Measurements from ENCODE around the gene RERG. TPM values are rescaled to one million over a fixed set of nuclear protein-coding genes. Genes with fewer than 3 reads are reported as not detected.

Gene RERG
- total and polyA plus RNA-seq, 2 experiments from 2014 or later: 1.1 to 1.5 TPM

- TF ChIP-seq, protein P1, sequence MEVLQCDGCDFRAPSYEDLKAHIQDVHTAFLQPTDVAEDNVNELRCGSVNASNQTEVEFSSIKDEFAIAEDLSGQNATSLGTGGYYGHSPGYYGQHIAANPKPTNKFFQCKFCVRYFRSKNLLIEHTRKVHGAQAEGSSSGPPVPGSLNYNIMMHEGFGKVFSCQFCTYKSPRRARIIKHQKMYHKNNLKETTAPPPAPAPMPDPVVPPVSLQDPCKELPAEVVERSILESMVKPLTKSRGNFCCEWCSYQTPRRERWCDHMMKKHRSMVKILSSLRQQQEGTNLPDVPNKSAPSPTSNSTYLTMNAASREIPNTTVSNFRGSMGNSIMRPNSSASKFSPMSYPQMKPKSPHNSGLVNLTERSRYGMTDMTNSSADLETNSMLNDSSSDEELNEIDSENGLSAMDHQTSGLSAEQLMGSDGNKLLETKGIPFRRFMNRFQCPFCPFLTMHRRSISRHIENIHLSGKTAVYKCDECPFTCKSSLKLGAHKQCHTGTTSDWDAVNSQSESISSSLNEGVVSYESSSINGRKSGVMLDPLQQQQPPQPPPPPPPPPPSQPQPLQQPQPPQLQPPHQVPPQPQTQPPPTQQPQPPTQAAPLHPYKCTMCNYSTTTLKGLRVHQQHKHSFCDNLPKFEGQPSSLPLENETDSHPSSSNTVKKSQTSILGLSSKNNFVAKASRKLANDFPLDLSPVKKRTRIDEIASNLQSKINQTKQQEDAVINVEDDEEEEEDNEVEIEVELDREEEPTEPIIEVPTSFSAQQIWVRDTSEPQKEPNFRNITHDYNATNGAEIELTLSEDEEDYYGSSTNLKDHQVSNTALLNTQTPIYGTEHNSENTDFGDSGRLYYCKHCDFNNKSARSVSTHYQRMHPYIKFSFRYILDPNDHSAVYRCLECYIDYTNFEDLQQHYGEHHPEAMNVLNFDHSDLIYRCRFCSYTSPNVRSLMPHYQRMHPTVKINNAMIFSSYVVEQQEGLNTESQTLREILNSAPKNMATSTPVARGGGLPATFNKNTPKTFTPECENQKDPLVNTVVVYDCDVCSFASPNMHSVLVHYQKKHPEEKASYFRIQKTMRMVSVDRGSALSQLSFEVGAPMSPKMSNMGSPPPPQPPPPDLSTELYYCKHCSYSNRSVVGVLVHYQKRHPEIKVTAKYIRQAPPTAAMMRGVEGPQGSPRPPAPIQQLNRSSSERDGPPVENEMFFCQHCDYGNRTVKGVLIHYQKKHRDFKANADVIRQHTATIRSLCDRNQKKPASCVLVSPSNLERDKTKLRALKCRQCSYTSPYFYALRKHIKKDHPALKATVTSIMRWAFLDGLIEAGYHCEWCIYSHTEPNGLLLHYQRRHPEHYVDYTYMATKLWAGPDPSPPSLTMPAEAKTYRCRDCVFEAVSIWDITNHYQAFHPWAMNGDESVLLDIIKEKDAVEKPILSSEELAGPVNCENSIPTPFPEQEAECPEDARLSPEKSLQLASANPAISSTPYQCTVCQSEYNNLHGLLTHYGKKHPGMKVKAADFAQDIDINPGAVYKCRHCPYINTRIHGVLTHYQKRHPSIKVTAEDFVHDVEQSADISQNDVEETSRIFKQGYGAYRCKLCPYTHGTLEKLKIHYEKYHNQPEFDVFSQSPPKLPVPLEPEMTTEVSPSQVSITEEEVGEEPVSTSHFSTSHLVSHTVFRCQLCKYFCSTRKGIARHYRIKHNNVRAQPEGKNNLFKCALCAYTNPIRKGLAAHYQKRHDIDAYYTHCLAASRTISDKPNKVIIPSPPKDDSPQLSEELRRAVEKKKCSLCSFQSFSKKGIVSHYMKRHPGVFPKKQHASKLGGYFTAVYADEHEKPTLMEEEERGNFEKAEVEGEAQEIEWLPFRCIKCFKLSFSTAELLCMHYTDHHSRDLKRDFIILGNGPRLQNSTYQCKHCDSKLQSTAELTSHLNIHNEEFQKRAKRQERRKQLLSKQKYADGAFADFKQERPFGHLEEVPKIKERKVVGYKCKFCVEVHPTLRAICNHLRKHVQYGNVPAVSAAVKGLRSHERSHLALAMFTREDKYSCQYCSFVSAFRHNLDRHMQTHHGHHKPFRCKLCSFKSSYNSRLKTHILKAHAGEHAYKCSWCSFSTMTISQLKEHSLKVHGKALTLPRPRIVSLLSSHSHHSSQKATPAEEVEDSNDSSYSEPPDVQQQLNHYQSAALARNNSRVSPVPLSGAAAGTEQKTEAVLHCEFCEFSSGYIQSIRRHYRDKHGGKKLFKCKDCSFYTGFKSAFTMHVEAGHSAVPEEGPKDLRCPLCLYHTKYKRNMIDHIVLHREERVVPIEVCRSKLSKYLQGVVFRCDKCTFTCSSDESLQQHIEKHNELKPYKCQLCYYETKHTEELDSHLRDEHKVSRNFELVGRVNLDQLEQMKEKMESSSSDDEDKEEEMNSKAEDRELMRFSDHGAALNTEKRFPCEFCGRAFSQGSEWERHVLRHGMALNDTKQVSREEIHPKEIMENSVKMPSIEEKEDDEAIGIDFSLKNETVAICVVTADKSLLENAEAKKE (CRISPR knock-in tag; IDR thresholded peaks at IDR 0.05): no peak
- TF ChIP-seq ZNF331 (CRISPR knock-in tag; IDR thresholded peaks at IDR 0.05; ENCODE audit: low read depth) (no peak), EZH2phosphoT487 (IDR thresholded peaks at IDR 0.05; ENCODE audit: unreplicated experiment) (no peak)
These were observed 35.5 kb upstream of the RERG start (continued) for GRCh38 chr12:15256761-15257160.

- Mint-ChIP-seq H3K9me3 (no peaks in the 10 kb centered on the region), H3K27ac (no peak overlapping the region), H3K36me3 (ENCODE audit: low read depth) (no peaks in the 10 kb centered on the region), H3K27me3 (ENCODE audit: insufficient read depth, low read depth, poor library complexity) (no peaks in the 10 kb centered on the region), H3K4me3 (no peak overlapping the region), H3K4me1 (peaks cover 10% of the 10 kb centered on the region)
- H3F3A ChIP-seq (replicated peaks; ENCODE audit: low read depth): no peaks in the 10 kb centered on the region
- 0 out of 2 replicates have a peak overlapping the region, but pooled peaks have one; percentile 33 for H3K4me2 ChIP-seq
- H3K9me2 ChIP-seq (ENCODE audit: insufficient read depth): no peaks in the 10 kb centered on the region
- ATAC-seq (peak; percentile 70), DNase-seq (ENCODE audit: low spot score) (peak; percentile 48)
- H2AFZ ChIP-seq: no peak overlapping the region; the same call in 1 of the 2 replicates
- H3K4me3 ChIP-seq: no peak overlapping the region
- no peak overlapping the region for H3K27ac ChIP-seq (ENCODE audit: low read depth)
- no peaks in the 10 kb centered on the region; the same call in 1 of the 2 replicates for H3K4me1 ChIP-seq (ENCODE audit: insufficient read depth)
- no peaks in the 10 kb centered on the region for H3K79me2 ChIP-seq (replicated peaks; ENCODE audit: insufficient read depth)
- no peaks in the 10 kb centered on the region for H3K36me3 ChIP-seq (ENCODE audit: insufficient read depth)
- no peaks in the 10 kb centered on the region for H3K27me3 ChIP-seq (ENCODE audit: insufficient read depth)
- no peaks in the 10 kb centered on the region for H4K20me1 ChIP-seq (replicated peaks; ENCODE audit: insufficient read depth)
- TF ChIP-seq ETS1 (IDR thresholded peaks at IDR 0.05): no peak
- TF ChIP-seq CREB1 (CRISPR knock-in tag; IDR thresholded peaks at IDR 0.05; ENCODE audit: low read depth): no peak
- TF ChIP-seq, protein P2, sequence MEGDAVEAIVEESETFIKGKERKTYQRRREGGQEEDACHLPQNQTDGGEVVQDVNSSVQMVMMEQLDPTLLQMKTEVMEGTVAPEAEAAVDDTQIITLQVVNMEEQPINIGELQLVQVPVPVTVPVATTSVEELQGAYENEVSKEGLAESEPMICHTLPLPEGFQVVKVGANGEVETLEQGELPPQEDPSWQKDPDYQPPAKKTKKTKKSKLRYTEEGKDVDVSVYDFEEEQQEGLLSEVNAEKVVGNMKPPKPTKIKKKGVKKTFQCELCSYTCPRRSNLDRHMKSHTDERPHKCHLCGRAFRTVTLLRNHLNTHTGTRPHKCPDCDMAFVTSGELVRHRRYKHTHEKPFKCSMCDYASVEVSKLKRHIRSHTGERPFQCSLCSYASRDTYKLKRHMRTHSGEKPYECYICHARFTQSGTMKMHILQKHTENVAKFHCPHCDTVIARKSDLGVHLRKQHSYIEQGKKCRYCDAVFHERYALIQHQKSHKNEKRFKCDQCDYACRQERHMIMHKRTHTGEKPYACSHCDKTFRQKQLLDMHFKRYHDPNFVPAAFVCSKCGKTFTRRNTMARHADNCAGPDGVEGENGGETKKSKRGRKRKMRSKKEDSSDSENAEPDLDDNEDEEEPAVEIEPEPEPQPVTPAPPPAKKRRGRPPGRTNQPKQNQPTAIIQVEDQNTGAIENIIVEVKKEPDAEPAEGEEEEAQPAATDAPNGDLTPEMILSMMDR (conservative IDR thresholded peaks at IDR 0.05; ENCODE audit: low read depth in 2 of 2): no peak
- TF ChIP-seq, protein P1 (CRISPR knock-in tag; IDR thresholded peaks at IDR 0.05): no peak
These were observed 32.8 kb upstream of the RERG start for GRCh38 chr12:15253990-15254389.
